GM18873 (cell line): Measurements from ENCODE around the gene ARHGEF37.

Source experiments
- ATAC-seq: cut with Tn5 transposase; IDR thresholded peaks from one replicate; pipeline ENCODE4 v1.9.1; 2021; ENCODE audit warnings: mild to moderate bottlenecking, moderate library complexity, moderate number of reproducible peaks; ENCODE audit not compliant: unreplicated experiment, low FRiP score

Gene ARHGEF37

DNA sequence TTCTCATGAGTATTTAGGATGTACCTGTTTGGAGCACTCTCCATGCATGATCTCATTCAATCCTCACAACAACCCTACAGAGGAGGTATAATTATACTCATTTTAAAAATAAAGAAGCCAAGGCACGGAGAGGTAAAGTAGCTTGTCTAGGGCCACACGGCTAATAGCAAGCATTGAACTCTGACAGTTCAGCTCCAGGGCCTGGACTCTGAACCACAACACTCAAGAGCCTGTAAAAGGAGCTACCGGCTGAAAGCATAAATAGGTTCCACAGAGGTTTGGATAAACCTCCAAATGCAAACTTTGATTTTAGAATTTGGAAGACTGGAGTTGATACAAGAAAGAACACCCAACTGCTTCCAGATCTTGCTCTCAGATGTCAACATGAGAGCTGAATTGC lies 41.2 kb downstream of the ARHGEF37 start:
- ATAC-seq, result no peak

DNA sequence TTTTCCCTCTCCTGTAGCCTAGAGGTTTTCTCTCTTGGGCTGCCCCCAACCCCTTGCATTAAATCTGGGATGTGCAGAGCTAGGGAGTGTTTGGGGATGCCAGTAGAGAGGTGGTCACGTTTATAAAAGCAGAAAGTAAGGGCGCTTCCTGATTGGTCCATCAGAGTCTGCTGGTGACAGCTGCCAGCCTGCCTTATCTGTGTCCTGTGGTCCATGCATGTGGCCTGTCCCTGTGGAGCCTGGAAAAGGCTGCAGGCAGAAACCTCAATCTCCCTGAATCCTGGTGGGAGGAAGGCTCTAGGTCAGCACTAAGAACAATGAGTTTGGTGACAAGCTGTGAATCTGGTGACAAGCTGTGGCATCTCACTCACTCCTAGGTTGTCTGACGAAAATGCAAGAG lies 42.2 kb downstream of the ARHGEF37 start:
- no peak for ATAC-seq

GRCh38 chr5:149627070-149627469 lies 45.8 kb downstream of the ARHGEF37 start:
- ATAC-seq, result no peak

- no peak for ATAC-seq
Measured at GRCh38 chr5:149628221-149628620, 46.9 kb downstream of the ARHGEF37 start.

GRCh38 chr5:149628846-149629388 lies 47.6 kb downstream of the ARHGEF37 start:
- ATAC-seq, result no peak

GRCh38 chr5:149629421-149629820 lies 48.1 kb downstream of the ARHGEF37 start:
- ATAC-seq, result no peak

- no peak for ATAC-seq
Measured at GRCh38 chr5:149630337-149630736, 49.0 kb downstream of the ARHGEF37 start.

DNA sequence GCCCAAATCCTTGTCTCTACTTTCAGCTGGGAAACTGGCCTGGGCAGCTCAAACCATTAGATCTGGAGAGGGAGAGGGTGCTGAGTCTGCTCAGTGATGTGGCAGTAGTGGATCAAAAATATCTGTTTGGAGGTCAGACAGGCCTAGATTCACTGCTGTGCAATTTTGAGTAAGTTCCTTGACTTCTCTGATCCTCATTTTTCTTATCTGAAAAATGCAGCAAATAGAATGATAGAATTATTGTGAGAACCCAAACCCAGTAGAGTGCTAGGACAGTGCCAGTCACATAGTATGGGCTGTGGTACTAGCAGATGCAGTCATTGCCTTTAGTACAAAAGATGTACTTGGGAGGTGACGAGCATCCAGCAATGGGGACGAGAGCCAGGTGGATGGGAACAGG lies 50.2 kb downstream of the ARHGEF37 start:
- no peak for ATAC-seq

GRCh38 chr5:149632311-149633251 lies 51.3 kb downstream of the ARHGEF37 start:
- no peak for ATAC-seq

- no peak for ATAC-seq
Measured at GRCh38 chr5:149633476-149634350, 52.4 kb downstream of the ARHGEF37 start.

DNA sequence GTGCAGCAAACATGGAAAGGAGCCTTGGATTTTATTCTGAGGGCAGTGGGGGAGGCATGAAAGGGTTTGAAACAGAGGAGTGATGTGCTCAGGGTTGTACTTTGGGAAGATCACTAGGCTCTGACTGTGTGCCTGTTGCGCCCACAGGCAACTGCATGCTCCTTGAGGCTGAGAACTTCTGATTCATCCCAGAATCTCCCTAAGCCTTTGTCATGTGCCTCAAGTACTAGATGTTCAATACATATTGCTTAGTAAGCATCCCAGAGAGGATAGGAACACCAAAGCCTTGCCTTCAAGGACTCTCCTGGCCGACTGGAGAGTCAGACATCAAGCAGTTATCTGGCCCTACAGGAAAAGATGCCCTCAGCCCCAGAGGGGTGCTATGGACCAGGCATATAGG lies 54.1 kb downstream of the ARHGEF37 start:
- no peak for ATAC-seq

GRCh38 chr5:149636191-149636860 lies 55.0 kb downstream of the ARHGEF37 start:
- no peak for ATAC-seq

GRCh38 chr5:149636861-149637246 lies 55.6 kb downstream of the ARHGEF37 start:
- ATAC-seq, result no peak

DNA sequence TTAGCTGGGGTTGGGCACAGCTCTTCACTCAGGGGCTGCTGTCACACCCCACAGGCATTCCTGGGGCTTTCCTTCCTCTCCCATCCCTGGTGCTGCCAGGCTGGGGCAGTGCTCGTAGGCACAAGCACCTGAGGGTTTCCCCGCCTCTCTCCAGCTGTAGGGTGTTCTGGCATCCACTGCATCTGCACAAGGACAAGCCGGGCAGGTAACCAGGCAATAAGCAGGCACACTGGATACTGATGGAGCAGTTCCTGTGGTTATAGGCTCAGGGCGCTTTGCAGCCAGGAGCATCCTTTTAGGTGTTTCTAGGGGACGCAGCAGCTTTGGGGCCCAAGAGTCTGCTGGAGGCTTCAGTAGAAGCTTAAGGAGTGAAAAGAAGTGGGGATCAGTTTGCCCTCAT lies 56.8 kb downstream of the ARHGEF37 start:
- no peak for ATAC-seq

- no peak for ATAC-seq
Measured at GRCh38 chr5:149638546-149639241, 57.4 kb downstream of the ARHGEF37 start.

- no peak for ATAC-seq
Measured at GRCh38 chr5:149639737-149640136, 58.4 kb downstream of the ARHGEF37 start.

- ATAC-seq, result no peak
Measured at GRCh38 chr5:149640350-149640999, 59.2 kb downstream of the ARHGEF37 start.

DNA sequence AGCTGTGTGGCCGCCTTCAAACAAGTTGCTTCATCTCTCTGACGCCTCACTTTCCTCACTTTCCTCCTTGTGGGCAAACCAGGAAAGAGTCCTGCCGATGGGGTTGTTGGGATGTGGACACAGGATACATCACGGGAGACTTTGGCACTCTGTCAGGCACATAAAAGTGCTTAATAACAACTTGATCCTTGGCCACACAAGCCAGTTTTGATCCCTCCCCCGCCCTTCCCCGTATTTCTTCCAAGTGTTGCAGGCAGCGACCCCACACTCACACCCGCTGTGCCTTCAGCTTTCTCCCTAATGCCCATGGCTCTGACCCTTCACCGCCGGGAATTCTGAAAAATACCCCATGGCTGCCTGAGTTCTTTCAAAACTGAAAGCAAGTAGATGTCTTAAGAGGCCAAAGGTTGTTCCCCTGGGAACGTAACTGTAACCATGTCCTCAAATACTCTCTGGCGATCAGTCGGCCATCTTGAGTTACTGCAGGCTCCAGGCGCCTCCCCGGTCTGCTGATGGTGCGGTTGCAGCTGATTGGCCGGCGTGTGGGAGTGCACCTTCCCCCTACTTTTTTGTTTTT lies 59.8 kb downstream of the ARHGEF37 start:
- ATAC-seq, result no peak

DNA sequence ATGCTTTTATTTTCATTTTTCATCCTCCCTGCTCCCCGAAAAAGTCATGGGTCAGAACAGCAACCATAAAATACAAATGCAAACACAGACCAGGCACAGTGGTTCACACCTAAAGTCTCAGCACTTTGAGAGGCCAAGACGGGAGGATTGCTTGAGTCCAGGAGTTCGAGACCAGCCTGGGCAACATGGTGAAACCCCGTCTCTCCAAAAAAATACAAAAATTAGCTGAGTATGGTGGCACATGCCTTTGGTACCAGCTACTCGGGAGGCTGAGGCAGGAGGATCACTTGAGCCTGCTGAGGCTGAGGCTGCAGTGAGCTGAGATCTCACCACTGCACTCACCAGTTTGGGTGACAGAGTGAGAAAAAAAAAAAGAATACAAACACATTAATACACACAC lies 60.3 kb downstream of the ARHGEF37 start:
- ATAC-seq, result no peak
